Omental fat pad (tissue), 4 donors: ENCODE data around the gene TINAG. TPM values are rescaled to one million over a fixed set of nuclear protein-coding genes. Genes with fewer than 3 reads are reported as not detected.

Source experiments
- ATAC-seq: fragments of 150-250 bp; one replicate; pipeline ENCODE4 v1.9.1; 2016; ENCODE audit warnings: mild to moderate bottlenecking, moderate library complexity; ENCODE audit not compliant: low FRiP score
- DNase-seq: peaks from one replicate; pipeline ENCODE4 v3.0.0-alpha.2; 2019; ENCODE audit warnings: low spot score
- CTCF ChIP-seq, 3 donors: fragments of 450-650 bp; IDR thresholded peaks; one replicate each; pipeline ENCODE4 v1.5.1; 2016 to 2017; ENCODE audit warnings: antibody characterized with exemption in 3 of 3, mild to moderate bottlenecking in 3 of 3, moderate library complexity in 2 of 3
- total RNA-seq, 4 donors: library from RNA; depleted of rRNA; stranded (reverse); fragments of >200 nt; gene quantifications; one replicate each; pipeline ENCODE4 v1.1.0, GENCODE V29; 2016

TINAG gene
- total RNA-seq, 4 donors from 2014 or later: not detected

GRCh38 chr6:54415517-54415916, 107.3 kb downstream of the TINAG start:
- ATAC-seq (no peak), DNase-seq (no peak)
- TF ChIP-seq CTCF (IDR thresholded peaks at IDR 0.05): no peak

GRCh38 chr6:54419885-54420284, 111.6 kb downstream of the TINAG start:
- ATAC-seq (peak; percentile 91), DNase-seq (no peak)
- TF ChIP-seq CTCF (IDR thresholded peaks at IDR 0.05): no peak

GRCh38 chr6:54426995-54427394, 118.8 kb downstream of the TINAG start:
- DNase-seq: no peak
- TF ChIP-seq CTCF (IDR thresholded peaks at IDR 0.05): no peak
- ATAC-seq: no peak

- ATAC-seq (no peak), DNase-seq (no peak)
- no peak for TF ChIP-seq CTCF (IDR thresholded peaks at IDR 0.05)
Measured at GRCh38 chr6:54427396-54427937, 119.2 kb downstream of the TINAG start.

GRCh38 chr6:54428431-54428830, 120.2 kb downstream of the TINAG start:
- no peak for ATAC-seq
- no peak for TF ChIP-seq CTCF (IDR thresholded peaks at IDR 0.05)
- DNase-seq: no peak

GRCh38 chr6:54431466-54431865, 123.2 kb downstream of the TINAG start:
- TF ChIP-seq CTCF (IDR thresholded peaks at IDR 0.05): no peak
- no peak for DNase-seq
- no peak for ATAC-seq

Other genes with a start within 250 kb of the TINAG start
- 1 to 10 TPM in 1 of 4 donors, under 1 TPM in 2, not detected in 1; 0.47 to 2.3 (median 0.75) TPM for gene MLIP, start 197.0 kb upstream of the TINAG start, total RNA-seq